ENCODE results near the gene USF3.
"Not testable (repeated sequence)": the region's sequence is repeated elsewhere in the genome, so short reads cannot be mapped to it uniquely, and the experiment has no call there.

USF3 gene

DNA sequence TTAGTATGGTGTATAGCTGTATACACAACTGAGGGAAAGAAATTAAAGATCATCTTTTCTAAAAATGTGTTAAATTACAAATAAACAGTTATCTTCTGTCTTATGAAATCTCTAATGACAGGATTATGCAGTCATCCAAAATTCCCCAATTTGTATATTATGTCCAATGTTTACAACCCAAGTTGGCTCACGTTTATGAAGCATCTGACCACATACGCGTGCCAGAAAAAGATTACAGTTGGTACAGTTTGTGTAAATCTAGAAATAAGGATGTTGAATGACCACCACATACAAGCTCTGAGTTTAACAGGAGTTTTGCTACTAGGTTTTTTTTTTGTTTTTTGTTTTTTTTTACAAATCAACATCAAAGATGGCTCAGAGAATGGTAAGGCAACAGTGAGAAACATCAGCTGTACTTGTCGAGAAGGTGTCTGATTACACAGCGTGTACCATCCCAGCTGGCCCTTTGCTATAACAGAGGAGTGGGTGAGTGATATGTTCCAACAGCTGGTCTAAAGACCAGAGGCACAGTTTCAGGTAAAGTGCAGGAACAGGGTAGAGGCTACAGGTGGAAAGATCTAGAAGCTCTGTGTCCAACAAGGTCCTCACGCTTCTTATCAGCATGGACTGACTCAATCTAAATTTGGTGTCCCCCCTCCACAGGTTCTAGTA lies 47.1 kb downstream of the USF3 start:
- DNase-seq (ENCODE audit: low read depth), result no peak

DNA sequence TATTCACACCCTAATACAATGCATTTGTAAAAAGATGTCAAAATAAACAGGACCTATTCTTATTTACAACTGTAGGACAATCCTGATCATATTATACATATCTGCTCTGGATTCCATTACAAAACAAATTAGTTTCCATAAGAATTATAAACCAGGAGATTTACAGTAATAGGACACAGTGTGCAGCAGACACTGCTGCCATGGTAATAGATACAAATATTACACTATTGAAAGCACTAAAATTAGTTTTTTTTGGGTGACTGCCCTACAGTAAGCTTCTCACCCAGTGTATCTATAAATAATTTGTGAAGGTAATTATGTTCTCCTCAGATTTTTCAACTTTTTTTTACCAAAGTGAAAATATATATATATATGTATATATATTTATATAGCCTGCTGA lies 47.9 kb downstream of the USF3 start:
- DNase-seq (ENCODE audit: low read depth), result no peak

DNA sequence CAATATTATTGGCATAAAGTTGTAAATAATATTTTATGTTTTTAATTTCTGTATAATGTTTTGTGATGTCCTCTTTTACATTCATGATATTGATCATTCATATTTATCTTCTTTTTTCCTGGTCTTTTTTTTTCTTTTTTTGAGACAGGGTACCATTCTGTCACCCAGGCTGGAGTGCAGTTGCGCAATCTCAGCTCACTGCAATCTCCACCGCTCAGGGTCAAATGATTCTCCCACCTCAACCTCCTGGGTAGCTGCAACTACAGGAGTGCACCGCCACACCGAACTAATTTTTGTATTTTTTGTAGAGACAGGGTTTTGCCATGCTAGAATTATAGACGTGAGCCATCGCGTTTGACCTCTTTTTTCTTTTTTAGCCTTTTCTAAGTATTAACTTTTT lies 52.9 kb downstream of the USF3 start:
- no peak for DNase-seq (ENCODE audit: low read depth)

DNA sequence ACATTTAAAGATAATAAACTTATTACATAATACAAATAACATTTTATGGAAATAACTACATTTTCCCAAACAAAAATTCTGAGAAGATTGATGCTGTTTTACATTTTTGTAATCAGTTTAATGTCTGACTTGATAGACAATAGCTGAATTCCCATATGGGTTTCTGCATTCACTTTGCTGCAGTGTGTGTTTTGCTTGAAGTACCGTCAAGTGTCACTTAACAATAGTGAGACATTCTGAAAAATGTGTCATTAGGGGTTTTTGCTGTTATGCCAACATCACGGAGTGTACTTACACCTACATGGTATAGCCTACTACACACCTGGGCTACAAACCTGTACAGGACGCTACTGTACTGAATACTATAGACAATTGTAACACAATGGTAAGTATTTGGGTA lies 57.5 kb downstream of the USF3 start:
- no peak for DNase-seq (ENCODE audit: low read depth)

DNA sequence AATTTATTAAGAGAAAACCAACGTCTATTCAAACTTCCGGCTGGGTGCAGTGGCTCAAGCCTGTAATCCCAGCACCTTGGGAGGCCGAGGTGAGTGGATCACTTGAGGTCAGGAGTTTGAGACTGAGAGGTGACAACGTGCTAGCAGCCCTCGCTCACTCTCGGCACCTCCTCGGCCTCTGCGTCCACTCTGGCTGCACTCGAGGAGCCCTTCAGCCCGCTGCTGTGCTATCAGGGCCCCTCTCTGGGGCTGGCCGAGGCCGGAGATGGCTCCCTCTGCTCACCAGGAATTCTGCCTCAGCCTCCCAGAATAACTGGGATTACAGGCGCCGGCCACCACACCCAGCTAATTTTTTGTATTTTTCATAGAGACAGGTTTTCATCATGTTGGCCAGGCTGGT lies 58.7 kb downstream of the USF3 start:
- no peak for DNase-seq (ENCODE audit: low read depth)

DNA sequence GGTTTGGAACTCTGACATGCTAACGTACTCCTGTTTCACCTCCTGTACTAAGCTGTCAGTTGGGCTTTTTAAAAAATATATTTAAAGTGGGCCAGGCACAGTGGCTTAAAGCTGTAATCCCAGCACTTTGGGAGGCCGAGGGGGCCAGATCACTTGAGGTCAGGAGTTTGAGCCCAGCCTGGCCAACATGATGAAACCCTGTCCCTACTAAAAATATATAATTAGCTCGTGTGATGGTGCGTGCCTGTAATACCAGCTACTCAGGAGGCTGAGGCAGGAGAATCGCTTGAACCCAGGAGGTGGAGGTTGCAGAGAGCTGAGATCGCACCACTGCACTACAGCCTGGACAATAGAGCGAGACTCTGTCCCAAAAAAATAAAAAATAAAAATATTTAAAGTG lies 60.4 kb downstream of the USF3 start:
- DNase-seq (ENCODE audit: low read depth), result not testable (repeated sequence)

DNA sequence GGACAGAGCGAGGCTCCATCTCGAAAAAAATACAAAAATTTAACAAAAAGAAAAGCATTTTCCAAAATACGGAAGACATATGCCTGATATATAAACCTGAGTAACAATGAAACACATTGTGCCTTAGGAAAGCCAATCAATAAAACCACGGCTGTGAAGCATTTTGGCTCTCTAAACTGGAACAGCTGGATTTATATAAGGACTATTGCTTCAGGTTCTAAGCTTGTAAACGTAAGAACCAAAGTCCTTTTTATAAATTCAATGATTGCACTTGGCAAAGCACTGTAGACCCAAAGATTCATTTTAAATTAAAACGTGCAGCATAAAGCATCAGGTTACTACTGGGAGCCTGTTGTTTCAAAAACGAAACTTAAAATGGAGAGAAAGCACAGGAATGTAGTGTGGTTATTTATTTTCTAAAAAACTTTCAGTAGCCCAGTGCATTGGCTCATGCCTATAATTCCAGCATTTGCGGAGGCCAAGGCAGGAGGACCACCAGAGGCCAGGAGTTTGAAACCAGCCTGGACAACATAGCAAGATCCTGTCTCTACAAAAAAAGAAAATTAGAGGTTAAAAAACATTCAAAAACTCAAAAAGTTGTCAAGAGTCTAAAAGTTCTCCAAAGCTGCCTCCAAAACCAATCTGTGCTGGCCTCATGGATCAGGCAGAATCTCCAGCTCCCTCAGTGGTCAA lies 61.5 kb downstream of the USF3 start:
- no peak for DNase-seq (ENCODE audit: low read depth)

DNA sequence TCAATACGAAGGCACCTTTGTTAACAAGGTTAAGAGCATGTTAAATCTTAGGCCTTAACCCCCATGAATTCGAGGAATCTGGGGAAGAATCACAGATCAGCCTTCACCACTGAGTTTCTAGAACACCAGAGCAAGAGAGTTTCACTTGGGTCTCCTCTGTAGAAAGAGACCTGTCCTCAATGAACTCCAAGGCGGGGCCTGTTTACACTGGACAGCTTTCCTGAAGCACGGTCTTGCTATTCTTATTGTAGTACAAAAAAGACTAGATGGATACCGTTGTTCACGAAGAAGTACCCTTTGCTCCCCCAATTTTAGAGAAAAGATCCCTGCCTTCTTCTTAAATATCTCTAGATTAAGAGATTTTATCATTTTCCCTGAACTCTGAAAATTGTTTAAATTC lies 64.9 kb downstream of the USF3 start:
- DNase-seq (ENCODE audit: low read depth), result no peak

DNA sequence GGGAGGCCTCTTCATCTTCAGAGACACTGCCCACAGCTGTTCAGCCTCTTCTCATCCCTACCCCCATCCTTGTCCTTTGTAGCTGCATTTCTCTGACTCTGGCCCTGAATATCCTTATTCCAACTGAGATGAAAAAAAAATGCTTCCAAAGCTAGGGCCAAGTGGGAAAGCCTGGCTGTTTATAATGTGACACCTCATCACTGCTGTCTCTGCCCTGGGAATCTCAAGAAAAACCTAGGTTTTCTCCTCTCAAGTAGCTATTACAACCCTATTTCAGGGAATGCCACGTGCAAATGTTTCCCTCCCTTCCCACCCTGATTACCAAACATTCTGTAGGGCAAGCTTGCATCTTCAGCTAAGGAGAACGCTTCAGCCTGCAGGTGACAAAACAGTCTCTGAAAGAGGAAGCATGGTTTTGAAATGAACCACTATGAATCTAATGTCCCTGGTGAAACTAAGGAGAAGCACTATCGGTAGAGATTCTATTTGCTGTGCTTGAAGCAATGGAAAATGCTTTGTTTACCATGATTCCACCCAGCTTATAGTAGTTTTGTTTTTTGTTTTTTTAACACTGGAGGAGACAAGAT lies 65.4 kb downstream of the USF3 start:
- no peak for DNase-seq (ENCODE audit: low read depth)

DNA sequence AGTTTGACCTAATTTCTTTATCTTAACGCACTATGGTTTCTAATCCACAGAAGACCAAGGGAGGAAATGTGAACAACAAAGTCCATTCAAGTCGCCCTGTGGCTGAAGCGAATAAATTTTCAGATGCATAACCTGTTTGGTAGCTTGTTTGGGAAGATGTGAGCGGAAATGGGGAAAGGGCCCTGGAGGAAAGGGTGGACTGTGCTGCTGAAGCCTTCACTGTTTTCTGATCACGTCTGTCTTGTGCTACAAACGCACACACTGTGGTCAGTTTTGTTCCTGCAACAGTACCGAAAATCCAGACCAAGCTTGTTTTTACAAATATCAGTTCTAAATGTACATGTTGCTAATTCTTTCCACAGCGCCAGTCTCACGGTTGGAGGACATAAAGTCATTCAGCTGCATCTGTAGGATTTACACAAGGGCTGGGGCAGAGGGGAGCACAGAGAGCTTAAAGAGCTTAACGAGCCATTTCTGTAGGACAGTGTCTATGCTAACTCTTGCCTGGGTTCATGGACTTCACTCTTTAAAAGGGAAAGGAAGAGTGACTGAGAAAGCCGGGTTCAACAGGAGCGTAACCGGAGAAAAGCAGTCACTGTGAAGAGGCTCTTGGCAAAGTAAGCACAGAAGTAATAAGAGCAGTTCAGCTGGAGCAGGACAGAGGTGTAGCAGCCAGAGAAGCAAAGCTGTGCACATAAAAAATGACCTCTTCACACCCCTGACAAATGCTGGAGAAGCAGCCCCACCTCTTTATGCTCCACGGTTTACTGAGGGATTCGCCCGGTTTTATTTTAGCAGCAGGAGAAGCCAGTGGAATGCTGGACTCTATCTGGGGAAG lies 66.6 kb downstream of the USF3 start:
- DNase-seq (ENCODE audit: low read depth), result no peak

DNA sequence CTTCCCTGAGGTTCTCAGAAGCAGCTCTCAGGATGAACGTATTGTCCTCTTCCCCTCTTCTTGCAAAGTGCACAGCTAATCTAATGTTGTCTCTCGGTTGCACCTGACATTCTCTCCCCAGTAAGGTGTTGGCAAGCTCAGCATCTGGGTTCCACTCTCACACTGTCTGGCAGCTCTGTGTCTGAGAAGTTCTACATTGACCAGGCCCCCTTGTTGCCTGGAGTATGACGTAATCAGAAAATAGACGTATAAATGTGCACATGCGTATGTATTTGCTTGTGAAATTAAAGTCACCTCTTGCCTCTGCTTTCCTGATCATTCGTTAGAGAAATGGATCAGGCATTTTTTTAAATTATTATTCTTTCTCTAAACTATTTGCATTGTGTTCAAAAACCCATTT lies 67.7 kb downstream of the USF3 start:
- no peak for DNase-seq (ENCODE audit: low read depth)

DNA sequence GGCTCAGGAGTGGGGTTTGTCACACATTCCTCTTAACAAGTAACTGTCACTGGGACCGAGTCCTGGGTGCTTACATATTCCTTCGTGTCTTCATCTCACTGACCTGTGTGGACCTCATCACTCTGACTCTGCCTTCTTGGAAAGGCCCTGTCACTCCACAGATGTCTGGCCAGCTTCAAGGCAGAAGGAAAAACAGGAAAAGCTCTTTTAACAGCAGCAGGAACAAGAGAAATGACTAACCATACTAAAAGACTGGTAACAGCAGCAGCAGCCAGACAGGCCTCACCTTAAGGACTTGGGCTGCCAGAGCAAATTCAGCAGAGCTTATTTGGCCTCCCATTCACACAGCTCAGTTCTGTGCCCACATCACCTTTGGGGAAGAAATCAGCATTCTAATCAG lies 68.1 kb downstream of the USF3 start:
- DNase-seq (ENCODE audit: low read depth), result no peak

DNA sequence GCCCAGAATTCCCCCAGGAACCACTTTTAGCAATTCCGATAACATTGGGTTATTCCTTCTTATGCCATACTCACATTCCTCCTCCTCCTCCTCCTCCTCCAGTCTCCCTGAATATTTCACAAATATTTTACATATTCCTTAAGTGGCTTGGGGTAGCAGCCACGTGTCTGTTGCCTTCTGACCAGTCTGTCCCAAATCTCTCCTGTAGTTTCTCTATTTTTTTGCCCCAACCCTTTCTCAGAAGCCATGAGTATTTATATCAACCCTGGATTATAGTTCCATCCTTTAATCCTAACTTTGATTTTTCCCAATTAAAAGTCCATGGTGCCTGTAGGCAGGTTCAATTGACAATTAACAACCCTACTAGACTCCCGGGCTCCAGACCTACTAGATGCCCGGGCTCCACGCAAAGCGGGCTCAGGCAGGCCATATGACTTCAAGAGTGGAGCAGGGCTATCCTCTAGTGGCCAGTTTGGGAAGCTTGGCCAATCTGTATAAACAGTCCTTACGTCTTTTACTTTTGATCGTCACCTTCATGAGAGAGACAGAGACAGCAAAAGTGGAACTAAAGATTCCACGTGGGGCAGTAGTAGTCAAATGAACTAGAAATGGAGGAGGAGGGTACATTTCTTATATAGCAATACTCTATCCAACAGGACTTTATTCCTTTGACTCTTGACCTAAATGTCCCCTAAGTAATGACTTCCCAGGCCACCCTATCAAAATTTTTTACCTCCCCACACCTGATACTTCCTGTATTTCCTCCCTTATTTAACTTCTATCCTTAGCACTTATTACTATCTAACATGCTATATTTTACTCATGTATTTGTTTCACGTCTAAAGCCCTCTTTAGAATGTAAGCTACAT lies 69.7 kb downstream of the USF3 start:
- peak; percentile 37 for DNase-seq (ENCODE audit: low read depth)

DNA sequence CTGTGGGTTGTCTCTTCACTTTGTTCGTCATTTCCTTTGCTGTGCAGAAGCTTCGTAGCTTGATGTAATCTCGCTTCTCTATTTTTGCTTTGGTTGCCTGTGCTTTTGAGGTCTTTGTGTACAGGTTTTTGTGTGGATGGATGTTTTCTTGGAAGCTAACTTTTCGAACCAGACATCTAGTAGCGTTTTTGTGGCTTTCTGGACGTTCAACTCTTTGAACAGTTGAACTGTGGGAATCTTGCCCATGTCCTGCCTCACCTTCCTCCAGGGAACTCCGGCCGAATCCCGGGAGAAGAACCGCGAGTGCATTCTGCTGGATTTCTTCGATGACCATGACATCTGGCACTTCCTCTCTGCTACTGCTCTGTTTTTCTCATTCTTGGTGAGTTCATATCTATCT lies 70.6 kb downstream of the USF3 start:
- DNase-seq (ENCODE audit: low read depth), result no peak

DNA sequence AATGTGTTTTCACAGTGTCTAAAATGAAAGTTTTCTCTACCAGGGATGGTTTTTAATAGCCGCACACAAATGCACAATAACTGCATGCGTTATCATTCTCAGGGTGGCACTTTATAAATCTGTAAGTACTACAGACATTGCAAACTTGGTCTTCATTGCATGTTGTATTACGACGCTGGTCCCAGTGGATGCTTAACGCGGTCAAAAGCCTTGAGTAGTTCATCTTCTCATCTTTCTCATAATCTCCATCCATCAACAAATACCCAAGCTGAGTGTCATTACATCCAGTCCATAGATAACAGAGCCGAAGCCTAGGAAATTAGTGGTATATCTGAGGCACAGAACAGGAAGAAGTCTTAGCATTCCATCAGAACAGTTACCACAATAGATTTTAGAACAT lies 72.6 kb downstream of the USF3 start:
- DNase-seq (ENCODE audit: low read depth), result no peak

DNA sequence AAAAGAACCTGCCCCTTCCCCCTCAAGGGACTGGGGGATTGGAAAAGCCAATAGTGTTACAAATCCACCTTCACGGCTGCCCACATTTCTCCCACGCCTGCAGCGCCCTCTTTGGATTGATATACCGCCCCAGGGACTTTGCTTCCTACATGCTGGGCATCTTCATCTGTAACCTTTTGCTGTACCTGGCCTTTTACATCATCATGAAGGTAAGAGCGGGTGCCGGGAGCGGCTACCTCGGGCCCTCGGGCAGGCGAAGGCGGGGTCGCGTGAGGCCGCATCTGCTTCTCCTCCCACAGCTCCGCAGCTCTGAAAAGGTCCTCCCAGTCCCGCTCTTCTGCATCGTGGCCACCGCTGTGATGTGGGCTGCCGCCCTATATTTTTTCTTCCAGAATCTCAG lies 73.1 kb downstream of the USF3 start:
- DNase-seq (ENCODE audit: low read depth), result peak; percentile 4

DNA sequence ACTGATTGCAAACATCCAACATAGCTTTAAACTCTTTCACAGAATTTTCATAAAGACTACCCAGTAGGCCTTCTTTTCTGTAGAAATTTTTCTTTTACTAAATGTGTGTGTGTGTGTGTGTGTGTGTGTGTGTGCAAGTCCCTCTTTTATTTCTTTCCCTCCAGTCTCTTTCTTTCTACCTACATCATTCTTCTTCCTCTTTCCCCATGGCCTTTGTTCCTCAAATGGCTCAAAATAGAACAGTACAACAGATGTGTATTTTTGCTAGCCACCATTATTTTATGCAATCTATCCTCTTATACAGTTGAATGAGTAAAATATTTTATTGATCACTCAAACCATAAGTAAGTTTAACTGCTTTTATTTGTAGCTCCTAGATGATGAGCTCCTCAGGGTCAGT lies 76.4 kb downstream of the USF3 start:
- no peak for DNase-seq (ENCODE audit: low read depth)

DNA sequence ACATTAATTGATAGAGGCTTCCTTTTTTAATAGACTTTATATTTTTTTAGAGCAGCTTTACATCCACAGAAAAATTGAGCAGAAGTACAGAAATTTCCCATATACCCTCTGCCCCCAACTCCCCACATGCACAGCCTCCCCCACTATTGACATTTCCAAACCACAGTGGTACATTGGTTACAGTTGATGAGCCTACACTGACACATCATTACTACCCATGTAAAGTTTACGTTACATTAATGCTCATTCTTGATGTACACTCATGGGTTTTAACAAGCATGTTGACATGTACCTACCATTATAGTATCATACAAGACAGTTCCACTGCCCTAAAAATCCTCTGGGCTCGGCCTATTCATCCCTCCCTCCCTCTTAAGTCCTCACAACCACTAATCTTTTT lies 78.7 kb downstream of the USF3 start:
- no peak for DNase-seq (ENCODE audit: low read depth)

DNA sequence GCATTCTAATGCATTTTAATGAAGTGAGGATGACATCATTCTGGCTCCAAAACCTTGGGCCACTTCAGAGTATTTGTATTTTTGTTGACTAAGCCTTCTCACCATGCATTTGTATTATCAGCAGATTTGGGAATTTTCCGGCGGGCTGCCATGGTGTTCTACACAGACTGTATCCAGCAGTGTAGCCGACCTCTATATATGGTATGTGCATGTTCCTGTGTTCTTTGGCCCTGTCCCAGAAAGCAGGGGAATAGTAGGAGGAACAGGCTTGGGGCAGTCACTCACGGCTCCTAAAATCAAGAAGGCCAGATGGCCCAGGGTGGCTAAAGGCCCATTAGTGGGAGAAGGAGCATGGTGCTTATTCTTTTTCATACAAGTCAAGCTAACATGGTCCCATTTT lies 80.5 kb downstream of the USF3 start:
- no peak for DNase-seq (ENCODE audit: low read depth)

DNA sequence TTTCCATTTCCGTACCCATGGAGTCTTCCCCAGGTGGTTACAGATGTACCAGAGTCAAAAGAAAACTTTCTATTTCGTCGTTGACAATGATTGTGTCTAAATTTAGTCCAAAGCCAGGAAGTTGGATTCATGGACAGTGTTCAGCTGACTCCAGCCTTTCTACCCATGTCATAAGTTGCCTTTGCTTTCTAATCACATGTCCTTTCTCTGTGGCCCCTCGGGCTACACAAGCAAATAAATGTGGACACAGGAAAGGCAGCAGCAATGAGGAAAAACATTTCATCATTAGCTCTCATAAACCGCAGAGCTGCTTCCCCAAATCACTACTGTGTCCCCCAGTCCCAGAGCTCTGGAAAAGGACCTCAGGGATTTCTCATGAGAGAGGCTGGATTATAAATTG lies 82.0 kb downstream of the USF3 start:
- DNase-seq (ENCODE audit: low read depth), result no peak

DNA sequence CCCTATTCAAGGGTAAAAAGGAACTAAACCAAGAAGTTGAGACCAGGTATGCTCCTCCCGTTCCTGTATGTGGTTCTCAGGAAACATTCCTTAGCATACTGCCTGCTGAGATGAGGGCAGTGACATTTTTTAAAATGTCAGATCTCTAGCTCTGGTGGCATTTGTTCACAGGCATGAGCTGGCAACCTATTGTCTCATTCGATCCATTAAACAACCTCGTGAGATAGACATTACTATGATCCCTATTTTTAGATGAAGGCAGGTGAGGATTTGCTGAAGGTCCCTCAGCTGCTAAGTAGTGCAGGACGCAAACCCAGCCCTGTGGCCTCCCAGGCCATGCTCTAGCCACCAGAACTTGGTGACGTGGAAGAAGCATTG lies 89.2 kb downstream of the USF3 start:
- no peak for DNase-seq (ENCODE audit: low read depth)
